HL-60 (cell line): Measurements from ENCODE around the gene FAM110A.

Experiments used
- CTCF ChIP-seq: IDR thresholded peaks from one replicate; pipeline ENCODE4 v1.5.1; 2011; ENCODE audit warnings: low read length, control low read depth, inconsistent platforms; ENCODE audit not compliant: insufficient read depth
- GABPA ChIP-seq: IDR thresholded peaks from 2 replicates; pipeline ENCODE4 v1.6.1; 2012; ENCODE audit warnings: low read depth
- POLR2AphosphoS5 ChIP-seq: IDR thresholded peaks from 2 replicates; pipeline ENCODE4 v1.6.1; 2012; ENCODE audit warnings: low read depth

DNA sequence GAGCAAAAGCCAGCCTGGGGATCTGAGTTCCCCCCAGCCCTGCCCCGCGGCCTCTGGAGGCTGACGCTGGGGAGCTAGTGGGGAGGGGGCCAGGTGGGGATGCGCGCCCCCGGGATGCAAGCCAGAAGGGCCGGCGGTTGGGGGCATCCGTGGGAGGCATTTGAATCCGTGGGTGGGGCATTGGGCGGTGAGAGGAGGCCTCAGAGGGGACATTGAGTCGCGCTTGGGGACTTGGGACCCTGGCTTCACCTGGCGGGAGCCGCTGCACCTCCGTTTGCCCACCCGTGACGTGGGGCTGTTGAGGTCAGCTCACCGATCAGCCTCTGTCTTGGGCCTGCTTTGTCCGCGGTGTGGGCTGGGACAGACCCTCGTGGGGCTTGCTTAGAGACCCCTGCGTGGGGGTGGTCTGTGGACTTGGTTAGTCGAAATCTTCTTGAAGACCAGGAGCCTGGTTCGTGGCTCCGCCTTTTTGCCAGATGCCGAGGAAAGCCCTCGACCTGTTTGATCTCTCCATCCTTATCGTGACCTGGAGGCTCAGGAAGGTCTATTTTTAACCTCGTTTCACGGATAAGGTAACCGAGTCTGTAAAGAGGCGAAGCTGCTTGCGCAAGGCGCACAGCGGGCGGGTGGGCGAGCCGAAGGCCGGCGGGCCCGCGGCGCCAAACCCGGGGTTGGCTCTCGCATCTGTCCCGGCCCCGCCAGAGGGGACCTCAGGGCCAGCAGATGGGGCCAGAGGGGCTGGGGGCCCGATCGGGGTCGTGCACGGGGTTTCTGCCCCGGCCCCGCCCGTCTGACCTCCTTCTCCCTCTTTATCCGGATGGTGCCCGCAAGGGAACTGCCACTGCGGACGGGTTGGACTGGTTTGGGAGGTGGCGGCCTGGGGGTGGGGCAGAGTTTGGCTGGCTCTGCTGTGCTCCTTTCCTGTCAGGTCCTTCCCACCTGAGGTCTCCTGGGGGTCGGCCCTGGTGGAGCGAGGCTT lies 8.3 kb downstream of the FAM110A start:
- TF ChIP-seq CTCF (no peak), POLR2AphosphoS5 (no peak), GABPA (no peak)
